HepG2 (cell line): ENCODE results near the gene ZC3H4. TPM values are rescaled to one million over a fixed set of nuclear protein-coding genes. Genes with fewer than 3 reads are reported as not detected.
A peak's percentile ranks its signal among the peaks of the same experiment; 100 is the strongest.

Source experiments
- ARID5B ChIP-seq: IDR thresholded peaks from 2 replicates; pipeline ENCODE4 v1.4.0; 2020; ENCODE audit warnings: mild to moderate bottlenecking, missing genetic modification reagents
- CREBL2 ChIP-seq: sonication (generic); formaldehyde crosslinking; IDR thresholded peaks from 2 replicates; pipeline ENCODE4 v1.8.1; 2023; ENCODE audit warnings: missing genetic modification reagents, mild to moderate bottlenecking, borderline replicate concordance
- HINFP ChIP-seq: sonication (generic); formaldehyde crosslinking; IDR thresholded peaks from 2 replicates; pipeline ENCODE4 v1.4.0; 2020; ENCODE audit warnings: low read depth, mild to moderate bottlenecking, missing genetic modification reagents
- JUNB ChIP-seq: sonication (generic); formaldehyde crosslinking; IDR thresholded peaks from 2 replicates; pipeline ENCODE4 v1.8.0; 2022; ENCODE audit warnings: missing genetic modification reagents, mild to moderate bottlenecking, borderline replicate concordance
- MTA1 ChIP-seq: sonication (generic); formaldehyde crosslinking; IDR thresholded peaks from 2 replicates; pipeline ENCODE4 v1.4.0; 2020; ENCODE audit warnings: missing genetic modification reagents, mild to moderate bottlenecking, borderline replicate concordance
- NBN ChIP-seq: fragments of 450-650 bp; conservative IDR thresholded peaks from 2 replicates; pipeline ENCODE4 v1.6.1; 2017
- NCOA1 ChIP-seq: sonication (generic); formaldehyde crosslinking; IDR thresholded peaks from 2 replicates; pipeline ENCODE4 v1.9.0; 2021; ENCODE audit warnings: missing genetic modification reagents
- PHF8 ChIP-seq: sonication (generic); formaldehyde crosslinking; IDR thresholded peaks from 2 replicates; pipeline ENCODE4 v1.5.0; 2020; ENCODE audit warnings: missing genetic modification reagents
- RAD51 ChIP-seq: fragments of 450-650 bp; IDR thresholded peaks from 2 replicates; pipeline ENCODE4 v1.6.1; 2016; ENCODE audit warnings: borderline replicate concordance
- SMARCC2 ChIP-seq: fragments of 450-650 bp; IDR thresholded peaks from 2 replicates; pipeline ENCODE4 v1.6.1; 2017; ENCODE audit warnings: antibody characterized with exemption, mild to moderate bottlenecking
- SMC3 ChIP-seq: IDR thresholded peaks from 2 replicates; pipeline ENCODE4 v1.6.1; 2011; ENCODE audit warnings: low read length, improper control_type of control experiment
- SUZ12 ChIP-seq: fragments of 150-350 bp; IDR thresholded peaks from 2 replicates; pipeline ENCODE4 v1.6.1; 2014; ENCODE audit warnings: low read depth, low read length
- TFAP4 ChIP-seq: sonication (generic); IDR thresholded peaks from 2 replicates; pipeline ENCODE4 v1.6.1; 2016; ENCODE audit warnings: low read depth, borderline replicate concordance
- THRA ChIP-seq: sonication (generic); formaldehyde crosslinking; IDR thresholded peaks from 2 replicates; pipeline ENCODE4 v1.4.0; 2020; ENCODE audit warnings: missing genetic modification reagents, borderline replicate concordance
- TRIM24 ChIP-seq: sonication (generic); formaldehyde crosslinking; IDR thresholded peaks from 2 replicates; pipeline ENCODE4 v1.8.0; 2022; ENCODE audit warnings: mild to moderate bottlenecking, missing genetic modification reagents
- YEATS4 ChIP-seq: sonication (generic); formaldehyde crosslinking; IDR thresholded peaks from 2 replicates; pipeline ENCODE4 v1.4.0; 2020; ENCODE audit warnings: missing genetic modification reagents, borderline replicate concordance
- ZNF260 ChIP-seq: sonication (generic); formaldehyde crosslinking; IDR thresholded peaks from 2 replicates; pipeline ENCODE4 v1.4.0; 2020; ENCODE audit warnings: missing genetic modification reagents, low read depth, mild to moderate bottlenecking, borderline replicate concordance
- ZNF263 ChIP-seq: sonication (generic); formaldehyde crosslinking; IDR thresholded peaks from 2 replicates; pipeline ENCODE4 v1.4.0; 2020; ENCODE audit warnings: missing genetic modification reagents
- ZNF317 ChIP-seq: sonication (generic); formaldehyde crosslinking; IDR thresholded peaks from 2 replicates; pipeline ENCODE4 v1.5.0; 2020; ENCODE audit warnings: mild to moderate bottlenecking, missing genetic modification reagents
- ZNF446 ChIP-seq: sonication (generic); formaldehyde crosslinking; IDR thresholded peaks from 2 replicates; pipeline ENCODE4 v1.5.0; 2020; ENCODE audit warnings: mild to moderate bottlenecking, missing genetic modification reagents
- ZNF607 ChIP-seq: sonication (generic); formaldehyde crosslinking; IDR thresholded peaks from 2 replicates; pipeline ENCODE4 v1.5.1; 2020; ENCODE audit warnings: missing genetic modification reagents, mild to moderate bottlenecking, borderline replicate concordance
- ZNF740 ChIP-seq: sonication (generic); formaldehyde crosslinking; IDR thresholded peaks from 2 replicates; pipeline ENCODE4 v1.4.0; 2020; ENCODE audit warnings: missing genetic modification reagents
- ZNF816 ChIP-seq: sonication (generic); formaldehyde crosslinking; IDR thresholded peaks from 2 replicates; pipeline ENCODE4 v1.8.0; 2022; ENCODE audit warnings: missing genetic modification reagents, mild to moderate bottlenecking, borderline replicate concordance
- polyA plus RNA-seq, 8 experiments: library from polyadenylated mRNA; depleted of rRNA in 3 of 8; stranded (reverse) in 7 of 8; unstranded in 1 of 8; fragments of >200 nt; fragmentation: Illumina TruSeq in 4 of 8; extraction: Trizol in 4 of 8; gene quantifications; 2 replicates each; pipeline versions ENCODE4 v1.2.1 to v1.2.3, GENCODE V29; 2011 to 2016; ENCODE audit warnings: low read depth in 4 of 8, missing spikeins in 1 of 8, mixed read lengths in 1 of 8; ENCODE audit not compliant: insufficient read depth in 1 of 8
- total RNA-seq, 5 experiments: library from RNA; depleted of rRNA; stranded (reverse); fragments of >200 nt; fragmentation: Illumina TruSeq; extraction: Trizol; gene quantifications; 2 replicates each; pipeline ENCODE4 v1.2.3, GENCODE V29; 2016; ENCODE audit warnings: low read depth in 1 of 5

The ZC3H4 gene
- total and polyA plus RNA-seq, 2 of the 13 experiments (the other 11 are each of a cell fraction or from before 2014, with no cell fraction given), result 1.8 to 10.7 TPM

GRCh38 chr19:47096100-47096704, 17.4 kb downstream of the ZC3H4 start (continued):
- TF ChIP-seq NCOA1 (CRISPR knock-in tag) (no peak), SMARCC2 (no peak), PHF8 (CRISPR knock-in tag) (peak; percentile 54), ZNF260 (CRISPR knock-in tag) (no peak), MTA1 (peak; percentile 99), ZNF446 (CRISPR knock-in tag) (no peak), TFAP4 (peak; percentile 92), TRIM24 (CRISPR knock-in tag) (peak; percentile 85), HINFP (CRISPR knock-in tag) (peak; percentile 82), SUZ12 (no peak), ZNF816 (CRISPR knock-in tag) (no peak; the same call in 1 of the 2 replicates), ZNF263 (CRISPR knock-in tag) (peak; percentile 31), ZNF607 (peak; percentile 27; the same call in 1 of the 2 replicates), SMC3 (peak; percentile 3; the same call in 1 of the 2 replicates), ZNF740 (CRISPR knock-in tag) (peak; percentile 65; the same call in 1 of the 2 replicates), YEATS4 (CRISPR knock-in tag) (peak; percentile 82; the same call in 1 of the 2 replicates), RAD51 (peak; percentile 50; the same call in 1 of the 2 replicates), JUNB (CRISPR knock-in tag) (peak; percentile 43; the same call in 1 of the 2 replicates), NBN (no peak), ZNF317 (CRISPR knock-in tag) (0 out of 2 replicates have a peak, but pooled peaks have one; percentile 65), THRA (peak; percentile 96), ARID5B (CRISPR knock-in tag) (peak; percentile 95), CREBL2 (CRISPR knock-in tag) (no peak)
